IgD-negative memory B cell (primary cell): ENCODE results near the gene ASPRV1. TPM values are rescaled to one million over a fixed set of nuclear protein-coding genes. Genes with fewer than 3 reads are reported as not detected.

Experiments
- H3K27ac Mint-ChIP-seq, 3 donors: one replicate each; pipeline ENCODE4 v1.8.0; 2020 to 2022; ENCODE audit warnings: mild to moderate bottlenecking in 3 of 3, mixed read lengths in 3 of 3, moderate library complexity in 1 of 3
- H3K27me3 Mint-ChIP-seq: one replicate; pipeline ENCODE4 v1.8.0; 2021; ENCODE audit warnings: mixed read lengths
- H3K36me3 Mint-ChIP-seq: one replicate; pipeline ENCODE4 v1.8.0; 2020; ENCODE audit warnings: mild to moderate bottlenecking, mixed read lengths
- H3K4me1 Mint-ChIP-seq, 3 donors: one replicate each; pipeline ENCODE4 v1.8.0; 2020 to 2022; ENCODE audit warnings: mixed read lengths in 3 of 3, mild to moderate bottlenecking in 1 of 3
- H3K4me3 Mint-ChIP-seq, 4 donors: one replicate each; pipeline ENCODE4 v1.8.0; 2020 to 2022; ENCODE audit warnings: mild to moderate bottlenecking in 4 of 4, mixed read lengths in 4 of 4, moderate library complexity in 3 of 4
- H3K9me3 Mint-ChIP-seq, 3 donors: one replicate each; pipeline ENCODE4 v1.8.0; 2020 to 2021; ENCODE audit warnings: mixed read lengths in 3 of 3, mild to moderate bottlenecking in 1 of 3
- polyA plus RNA-seq: library from polyadenylated mRNA; unstranded; fragments of 300-500 nt; fragmentation: Illumina TruSeq; gene quantifications from one replicate; pipeline ENCODE4 v1.2.3, GENCODE V29; 2021

ASPRV1 gene
- polyA plus RNA-seq, 1 donor from 2014 or later, result 0.35 TPM

GRCh38 chr2:69923116-69923515 lies 38.3 kb downstream of the ASPRV1 start:
- no peak overlapping the region for H3K27ac Mint-ChIP-seq
- peaks cover 0 to 9% (median 6%) of the 10 kb centered on the region in 3 donors for H3K4me1 Mint-ChIP-seq
- peaks cover 6% of the 10 kb centered on the region for H3K36me3 Mint-ChIP-seq
- H3K4me3 Mint-ChIP-seq, result no peak overlapping the region
- no peaks in the 10 kb centered on the region for H3K27me3 Mint-ChIP-seq
- no peaks in the 10 kb centered on the region for H3K9me3 Mint-ChIP-seq

- H3K27me3 Mint-ChIP-seq, result no peaks in the 10 kb centered on the region
- peaks cover 4 to 32% (median 24%) of the 10 kb centered on the region in 3 donors for H3K4me1 Mint-ChIP-seq
- peaks cover 6% of the 10 kb centered on the region for H3K36me3 Mint-ChIP-seq
- no peaks in the 10 kb centered on the region for H3K9me3 Mint-ChIP-seq
- H3K27ac Mint-ChIP-seq, result peak overlapping the region in 1 of 3 donors; percentile 18
- H3K4me3 Mint-ChIP-seq, result peak overlapping the region in 2 of 4 donors; percentile 33 to 43
These were observed 43.0 kb downstream of the ASPRV1 start for GRCh38 chr2:69918401-69918800.

GRCh38 chr2:69917852-69918251 lies 43.6 kb downstream of the ASPRV1 start:
- H3K27me3 Mint-ChIP-seq, result no peaks in the 10 kb centered on the region
- H3K4me3 Mint-ChIP-seq, result peak overlapping the region in 2 of 4 donors; percentile 33 to 43
- peaks cover 6% of the 10 kb centered on the region for H3K36me3 Mint-ChIP-seq
- H3K9me3 Mint-ChIP-seq, result no peaks in the 10 kb centered on the region
- H3K4me1 Mint-ChIP-seq, result peaks cover 4 to 32% (median 25%) of the 10 kb centered on the region in 3 donors
- peak overlapping the region in 1 of 3 donors; percentile 18 for H3K27ac Mint-ChIP-seq

GRCh38 chr2:69916106-69916505 lies 45.3 kb downstream of the ASPRV1 start:
- Mint-ChIP-seq H3K27ac (peak overlapping the region in 2 of 3 donors; percentile 62 to 74), H3K4me1 (peaks cover 6 to 38% (median 29%) of the 10 kb centered on the region in 3 donors), H3K36me3 (no peaks in the 10 kb centered on the region), H3K4me3 (peak overlapping the region; percentile 66 to 92 (median 87)), H3K9me3 (no peaks in the 10 kb centered on the region), H3K27me3 (no peaks in the 10 kb centered on the region)

GRCh38 chr2:69914950-69915945 lies 46.2 kb downstream of the ASPRV1 start, which contains the start of gene MXD1:
MXD1 (plus strand) TSS chr2:69915109; CDS start chr2:69915331, 222 bp downstream.
- Mint-ChIP-seq H3K27ac (peak within 1 kb of the TSS; percentile 74 to 94 (median 89)), H3K4me3 (peak within 1 kb of the TSS; percentile 84 to 92 (median 88)), H3K9me3 (no peaks in the 10 kb centered on the region), H3K36me3 (no peaks in the 10 kb centered on the region), H3K27me3 (no peaks in the 10 kb centered on the region), H3K4me1 (peaks cover 6 to 35% (median 29%) of the 10 kb centered on the region in 3 donors)

GRCh38 chr2:69914164-69914949 lies 47.1 kb downstream of the ASPRV1 start:
- Mint-ChIP-seq H3K36me3 (no peaks in the 10 kb centered on the region), H3K4me1 (peaks cover 6 to 35% (median 29%) of the 10 kb centered on the region in 3 donors), H3K4me3 (peak overlapping the region; percentile 84 to 90 (median 86)), H3K9me3 (no peaks in the 10 kb centered on the region), H3K27me3 (no peaks in the 10 kb centered on the region), H3K27ac (peak overlapping the region; percentile 72 to 94 (median 89))

- peak overlapping the region; percentile 55 to 85 (median 72) for H3K27ac Mint-ChIP-seq
- no peaks in the 10 kb centered on the region for H3K9me3 Mint-ChIP-seq
- peaks cover 2% of the 10 kb centered on the region for H3K36me3 Mint-ChIP-seq
- H3K4me1 Mint-ChIP-seq, result peaks cover 2 to 19% (median 18%) of the 10 kb centered on the region in 3 donors
- no peaks in the 10 kb centered on the region for H3K27me3 Mint-ChIP-seq
- H3K4me3 Mint-ChIP-seq, result peak overlapping the region in 2 of 4 donors; percentile 22 to 65
These were observed 49.4 kb downstream of the ASPRV1 start for GRCh38 chr2:69911985-69912563.

Other genes starting within 250 kb of the ASPRV1 start
- 121 TPM for gene ANXA4, start 219.5 kb downstream of the ASPRV1 start, polyA plus RNA-seq
- 25.7 TPM for gene GMCL1, start 132.0 kb downstream of the ASPRV1 start, polyA plus RNA-seq
- 79.0 TPM for gene SNRNP27, start 67.7 kb downstream of the ASPRV1 start, polyA plus RNA-seq
- 6.8 TPM for gene MXD1, start 46.5 kb downstream of the ASPRV1 start, polyA plus RNA-seq
- gene PCBP1, start 125.8 kb upstream of the ASPRV1 start, polyA plus RNA-seq, result 123 TPM
- gene C2orf42, start 229.4 kb upstream of the ASPRV1 start, polyA plus RNA-seq, result 30.7 TPM